Loucy (cell line): ENCODE results near the gene PBXIP1.

Experiments
- H2AFZ ChIP-seq: fragments of 200-600 bp; sonication (generic); 2 replicates; pipeline ENCODE4 v1.6.0; 2016; ENCODE audit warnings: antibody characterized with exemption, mild to moderate bottlenecking, low read length, moderate library complexity
- H3F3A ChIP-seq: fragments of 200-600 bp; 2 replicates; pipeline ENCODE4 v1.6.0; 2016; ENCODE audit warnings: antibody characterized with exemption, low read depth, mild to moderate bottlenecking
- H3K27me3 ChIP-seq: fragments of 200-600 bp; sonication (generic); 2 replicates; pipeline ENCODE4 v1.6.1; 2014; ENCODE audit warnings: low read length, mild to moderate bottlenecking; ENCODE audit not compliant: insufficient read depth, poor library complexity, severe bottlenecking
- H3K36me3 ChIP-seq: fragments of 200-600 bp; sonication (generic); 2 replicates; pipeline ENCODE4 v1.6.1; 2016; ENCODE audit warnings: low read length; ENCODE audit not compliant: insufficient read depth
- H3K4me1 ChIP-seq: fragments of 200-600 bp; sonication (generic); 2 replicates; pipeline ENCODE4 v1.5.1; 2014; ENCODE audit warnings: low read length, mild to moderate bottlenecking; ENCODE audit not compliant: insufficient read depth, poor library complexity, severe bottlenecking
- H3K4me2 ChIP-seq: fragments of 200-600 bp; sonication (generic); 2 replicates; pipeline ENCODE4 v1.6.0; 2014; ENCODE audit warnings: antibody characterized with exemption, low read length, low read depth, mild to moderate bottlenecking; ENCODE audit not compliant: poor library complexity, severe bottlenecking
- H3K4me3 ChIP-seq: fragments of 200-600 bp; sonication (generic); 2 replicates; pipeline ENCODE4 v1.5.1; 2014; ENCODE audit warnings: low read length, mild to moderate bottlenecking, mixed read lengths; ENCODE audit not compliant: poor library complexity, severe bottlenecking
- H3K79me2 ChIP-seq: fragments of 200-600 bp; sonication (generic); 2 replicates; pipeline ENCODE4 v1.6.1; 2014; ENCODE audit warnings: low read length; ENCODE audit not compliant: insufficient read depth
- H3K9ac ChIP-seq: fragments of 200-600 bp; sonication (generic); 2 replicates; pipeline ENCODE4 v1.6.0; 2014; ENCODE audit warnings: mild to moderate bottlenecking, low read depth, low read length, moderate library complexity; ENCODE audit not compliant: poor library complexity, severe bottlenecking
- H3K9me2 ChIP-seq: fragments of 200-600 bp; sonication (generic); replicated peaks from 2 replicates; pipeline ENCODE4 v1.6.1; 2016; ENCODE audit warnings: low read depth, low read length, mixed read lengths
- H3K9me3 ChIP-seq: fragments of 200-600 bp; sonication (generic); 2 replicates; pipeline ENCODE4 v1.6.1; 2014; ENCODE audit warnings: mild to moderate bottlenecking, antibody characterized with exemption, low read length, low read depth; ENCODE audit not compliant: insufficient read depth
- H4K20me1 ChIP-seq: fragments of 200-600 bp; sonication (generic); 2 replicates; pipeline ENCODE4 v1.6.0; 2014; ENCODE audit warnings: antibody characterized with exemption, low read length, mild to moderate bottlenecking; ENCODE audit not compliant: insufficient read depth, poor library complexity, severe bottlenecking
- EZH2phosphoT487 ChIP-seq: fragments of 200-600 bp; IDR thresholded peaks from 2 replicates; pipeline ENCODE4 v1.6.1; 2018; ENCODE audit warnings: antibody characterized with exemption, mild to moderate bottlenecking, moderate library complexity, borderline replicate concordance
- TF ChIP-seq, protein P1 (sequence below): fragments of 200-600 bp; sonication (generic); conservative IDR thresholded peaks from 2 replicates; pipeline ENCODE4 v1.5.1; 2014; ENCODE audit warnings: mild to moderate bottlenecking, antibody characterized with exemption, low read length

Gene PBXIP1

DNA sequence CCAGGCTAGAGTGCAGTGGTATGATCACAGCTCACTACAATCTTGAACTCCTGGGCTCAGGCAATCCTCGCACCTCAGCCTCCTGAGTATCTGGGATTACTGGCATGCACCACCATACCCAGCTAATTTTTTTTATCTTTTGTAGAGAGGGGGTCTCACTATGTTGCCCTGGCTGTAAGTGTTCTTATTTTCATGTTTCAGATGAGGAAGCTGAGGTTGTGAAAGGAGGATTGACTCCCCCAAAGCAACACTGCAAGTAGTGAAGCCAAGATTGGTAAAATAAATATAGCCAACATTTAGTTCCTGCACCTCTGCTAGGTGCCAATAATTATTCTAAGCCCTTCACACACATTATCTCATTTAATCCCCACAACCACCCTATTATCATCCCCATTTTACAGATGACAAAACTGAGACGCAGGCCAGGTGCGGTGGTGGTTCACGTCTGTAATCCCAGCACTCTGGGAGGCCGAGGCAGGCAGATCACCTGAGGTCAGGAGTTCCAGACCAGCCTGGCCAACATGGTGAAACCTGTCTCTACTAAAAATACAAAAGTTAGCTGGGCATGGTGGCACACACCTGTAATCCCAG lies 21.4 kb downstream of the PBXIP1 start:
- H3K4me1 ChIP-seq = peaks cover 36% of the 10 kb centered on the region
- TF ChIP-seq, protein P1, sequence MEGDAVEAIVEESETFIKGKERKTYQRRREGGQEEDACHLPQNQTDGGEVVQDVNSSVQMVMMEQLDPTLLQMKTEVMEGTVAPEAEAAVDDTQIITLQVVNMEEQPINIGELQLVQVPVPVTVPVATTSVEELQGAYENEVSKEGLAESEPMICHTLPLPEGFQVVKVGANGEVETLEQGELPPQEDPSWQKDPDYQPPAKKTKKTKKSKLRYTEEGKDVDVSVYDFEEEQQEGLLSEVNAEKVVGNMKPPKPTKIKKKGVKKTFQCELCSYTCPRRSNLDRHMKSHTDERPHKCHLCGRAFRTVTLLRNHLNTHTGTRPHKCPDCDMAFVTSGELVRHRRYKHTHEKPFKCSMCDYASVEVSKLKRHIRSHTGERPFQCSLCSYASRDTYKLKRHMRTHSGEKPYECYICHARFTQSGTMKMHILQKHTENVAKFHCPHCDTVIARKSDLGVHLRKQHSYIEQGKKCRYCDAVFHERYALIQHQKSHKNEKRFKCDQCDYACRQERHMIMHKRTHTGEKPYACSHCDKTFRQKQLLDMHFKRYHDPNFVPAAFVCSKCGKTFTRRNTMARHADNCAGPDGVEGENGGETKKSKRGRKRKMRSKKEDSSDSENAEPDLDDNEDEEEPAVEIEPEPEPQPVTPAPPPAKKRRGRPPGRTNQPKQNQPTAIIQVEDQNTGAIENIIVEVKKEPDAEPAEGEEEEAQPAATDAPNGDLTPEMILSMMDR = no peak
- no peak for TF ChIP-seq EZH2phosphoT487
- no peak overlapping the region for H3K4me2 ChIP-seq
- peaks cover 20% of the 10 kb centered on the region for H3K79me2 ChIP-seq
- no peaks in the 10 kb centered on the region for H3K27me3 ChIP-seq
- H3K9me3 ChIP-seq = no peaks in the 10 kb centered on the region
- H4K20me1 ChIP-seq = no peaks in the 10 kb centered on the region
- H3K9ac ChIP-seq = no peak overlapping the region
- no peak overlapping the region for H2AFZ ChIP-seq
- H3F3A ChIP-seq = peaks cover 8% of the 10 kb centered on the region; the same call in 1 of the 2 replicates
- no peaks in the 10 kb centered on the region for H3K9me2 ChIP-seq
- H3K36me3 ChIP-seq = no peaks in the 10 kb centered on the region
- H3K4me3 ChIP-seq = no peak overlapping the region

GRCh38 chr1:154931940-154932487 lies 23.9 kb downstream of the PBXIP1 start:
- Histone ChIP-seq H3K4me2 (no peak overlapping the region), H3K9ac (no peak overlapping the region), H3K4me3 (no peak overlapping the region), H3K27me3 (no peaks in the 10 kb centered on the region), H3K79me2 (peaks cover 20% of the 10 kb centered on the region), H3K4me1 (peaks cover 14% of the 10 kb centered on the region), H3K9me2 (no peaks in the 10 kb centered on the region), H3F3A (no peaks in the 10 kb centered on the region), H3K9me3 (no peaks in the 10 kb centered on the region), H2AFZ (no peak overlapping the region), H3K36me3 (no peaks in the 10 kb centered on the region), H4K20me1 (no peaks in the 10 kb centered on the region)
- TF ChIP-seq EZH2phosphoT487 = no peak
- TF ChIP-seq, protein P1 = no peak

GRCh38 chr1:154926201-154926600 lies 29.7 kb downstream of the PBXIP1 start:
- no peaks in the 10 kb centered on the region for H3K36me3 ChIP-seq

More at GRCh38 chr1:154926201-154926600, 29.7 kb downstream of the PBXIP1 start:
- Histone ChIP-seq H3K79me2 (no peaks in the 10 kb centered on the region), H3K9me3 (no peaks in the 10 kb centered on the region), H3K27me3 (no peaks in the 10 kb centered on the region), H3K4me2 (peak overlapping the region; percentile 55), H3F3A (no peaks in the 10 kb centered on the region), H3K4me1 (peaks cover 26% of the 10 kb centered on the region), H3K9ac (peak overlapping the region; percentile 70), H2AFZ (no peak overlapping the region), H3K9me2 (no peaks in the 10 kb centered on the region), H3K4me3 (no peak overlapping the region), H4K20me1 (no peaks in the 10 kb centered on the region)
- no peak for TF ChIP-seq EZH2phosphoT487
- TF ChIP-seq, protein P1 = no peak
